Uterus (tissue), 2 donors: Measurements from ENCODE around the gene LDLRAD4.

ENCODE experiments used
- CTCF ChIP-seq, 4 experiments: fragments of 200-600 bp in 2 of 4; fragments of 450-650 bp in 2 of 4; sonication (generic) in 2 of 4; IDR thresholded peaks; one replicate each; pipeline ENCODE4 v1.5.1; 2016 to 2019; ENCODE audit warnings: antibody characterized with exemption in 4 of 4, mild to moderate bottlenecking in 2 of 4, moderate library complexity in 1 of 4
- POLR2A ChIP-seq, 2 donors: fragments of 450-650 bp; IDR thresholded peaks; one replicate each; pipeline ENCODE4 v1.6.1; 2016; ENCODE audit warnings: antibody characterized with exemption in 2 of 2, mild to moderate bottlenecking in 1 of 2, moderate library complexity in 1 of 2

- TF ChIP-seq CTCF (IDR thresholded peaks at IDR 0.05) (no peak), POLR2A (IDR thresholded peaks at IDR 0.05) (no peak)
Observed at GRCh38 chr18:13587937-13588336, 369.4 kb downstream of the LDLRAD4 start.
